Ammon's horn (tissue), 1 donor: ENCODE results near the gene GAB2.
"Not testable (repeated sequence)": the region's sequence is repeated elsewhere in the genome, so short reads cannot be mapped to it uniquely, and the experiment has no call there.

Experiments used
- DNase-seq: peaks from one replicate; pipeline ENCODE4 v3.0.0-alpha.2; 2016; ENCODE audit warnings: low spot score

GAB2 gene

DNA sequence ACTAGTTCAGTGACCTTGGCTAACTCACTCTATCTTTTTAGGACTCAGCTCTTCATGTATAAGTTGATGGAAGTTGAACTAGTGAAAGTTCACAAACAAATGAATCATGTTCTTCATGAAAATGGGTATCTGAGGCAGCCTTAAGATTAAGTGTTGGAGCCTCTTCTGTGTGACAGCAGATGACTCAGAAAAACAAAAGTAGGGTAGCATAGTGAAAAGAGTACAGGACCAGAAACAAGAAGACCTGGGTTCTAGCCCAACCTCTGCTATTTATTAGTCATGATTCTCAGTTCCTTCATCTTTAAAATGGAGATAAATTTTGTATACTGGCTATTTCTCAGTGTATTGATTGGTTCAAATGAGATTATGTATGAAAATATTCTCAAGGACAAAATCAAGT is 168.7 kb downstream of the GAB2 start:
- DNase-seq: no peak

DNA sequence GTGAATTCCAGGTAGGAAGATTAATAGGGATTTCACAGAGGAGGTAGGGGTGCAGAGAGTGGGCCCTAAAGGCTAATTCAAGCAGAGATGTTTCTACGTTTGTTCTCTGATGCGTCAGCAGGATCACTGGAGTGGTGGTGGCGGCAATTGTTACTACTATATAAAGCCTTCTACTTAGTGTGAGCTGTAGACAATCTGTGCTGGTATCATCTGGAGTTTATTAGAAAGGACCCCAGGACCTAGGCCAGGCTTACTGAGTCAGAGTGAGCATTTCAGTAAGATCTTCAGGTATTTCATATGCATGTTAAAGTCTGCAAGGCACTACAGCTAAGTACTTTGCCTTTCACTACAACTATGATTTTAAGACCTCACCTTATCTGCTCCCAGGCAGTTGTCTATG is 169.4 kb downstream of the GAB2 start:
- DNase-seq: no peak

DNA sequence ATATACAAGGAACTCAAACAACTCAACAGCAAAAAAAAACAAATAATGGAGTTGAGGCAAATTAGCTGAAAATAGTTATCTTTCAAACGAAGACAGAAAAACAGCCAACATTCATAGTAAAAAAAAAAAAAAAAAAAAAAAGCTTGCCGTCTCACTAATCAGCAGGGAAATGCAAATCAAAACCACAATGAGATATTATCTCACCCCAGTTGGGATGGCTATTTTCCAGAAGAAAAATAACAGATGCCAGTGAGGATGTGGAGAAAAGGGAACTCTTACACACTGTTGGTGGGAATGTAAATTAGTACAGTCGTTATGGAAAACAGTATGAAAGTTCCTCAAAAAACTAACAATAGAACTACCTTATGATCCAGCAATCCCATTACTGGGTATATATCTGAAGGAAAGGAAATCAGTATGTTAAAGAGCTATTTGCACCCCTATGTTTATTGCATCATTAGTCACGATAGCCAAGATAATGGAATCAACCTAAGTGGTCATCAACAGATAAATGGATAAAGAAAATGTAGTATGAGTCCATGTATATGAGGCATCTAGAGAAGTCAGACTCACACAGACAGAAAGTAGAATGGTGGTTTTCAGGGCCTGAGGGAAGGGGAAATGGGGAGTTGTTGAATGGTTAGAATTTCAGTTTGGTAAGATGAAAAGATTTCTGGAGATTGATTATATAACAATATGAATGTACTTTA is 172.9 kb downstream of the GAB2 start:
- no peak for DNase-seq

DNA sequence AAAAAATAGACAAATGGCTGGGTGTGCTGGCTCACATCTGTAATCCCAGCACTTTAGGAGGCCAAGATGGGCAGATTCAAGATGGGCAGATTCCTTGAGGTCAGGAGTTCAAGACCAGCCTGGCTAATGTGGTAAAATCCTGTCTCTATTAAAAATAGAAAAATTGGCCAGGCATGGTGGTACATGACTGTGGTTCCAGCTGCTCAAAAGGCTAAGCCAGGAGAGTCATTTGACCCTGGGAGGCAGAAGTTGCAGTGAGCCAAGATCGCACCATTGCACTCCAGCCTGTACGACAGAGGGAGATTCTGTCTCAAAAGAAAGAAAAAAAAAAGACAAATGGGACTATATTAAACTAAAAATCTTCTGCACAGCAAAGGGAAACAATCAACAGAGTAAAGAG is 173.5 kb downstream of the GAB2 start:
- DNase-seq: no peak

DNA sequence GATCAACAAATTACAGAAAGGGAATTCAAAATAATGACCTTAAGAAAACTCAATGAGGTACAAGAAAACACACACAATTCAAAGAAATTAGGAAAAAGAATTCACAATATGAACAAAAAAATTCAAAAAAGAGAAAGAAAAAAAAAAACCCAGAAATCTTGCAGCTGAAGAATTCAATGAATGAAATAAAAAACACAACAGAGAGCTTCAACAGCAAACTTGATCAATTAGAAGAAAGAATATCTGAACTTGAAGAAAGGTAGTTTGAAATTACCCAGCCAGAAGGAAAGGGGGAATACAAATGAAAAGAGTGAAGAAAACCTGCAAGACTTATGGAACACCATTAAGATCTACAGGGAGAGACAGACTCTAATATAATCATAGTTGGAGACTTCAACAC is 176.1 kb downstream of the GAB2 start:
- no peak for DNase-seq

DNA sequence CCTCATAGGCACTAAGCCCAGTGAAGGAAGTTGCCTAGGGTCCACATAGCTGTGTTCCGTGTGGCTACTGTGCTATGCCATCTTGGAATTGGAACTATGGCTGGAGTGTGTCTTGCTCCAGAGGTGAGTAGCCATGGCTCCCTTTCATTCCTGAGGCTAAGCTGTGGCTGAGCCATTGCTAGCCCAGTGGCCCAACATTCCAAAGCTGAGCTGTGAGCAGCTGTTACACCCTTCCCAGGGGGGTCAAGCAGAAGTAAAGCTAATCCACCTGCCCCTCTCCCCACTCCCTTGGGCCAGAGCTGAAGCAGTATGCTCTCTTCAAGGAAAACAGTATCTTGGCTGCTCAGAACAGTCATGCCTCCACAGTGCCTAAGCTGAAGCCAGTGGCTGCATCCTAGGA is 177.8 kb downstream of the GAB2 start:
- no peak for DNase-seq

DNA sequence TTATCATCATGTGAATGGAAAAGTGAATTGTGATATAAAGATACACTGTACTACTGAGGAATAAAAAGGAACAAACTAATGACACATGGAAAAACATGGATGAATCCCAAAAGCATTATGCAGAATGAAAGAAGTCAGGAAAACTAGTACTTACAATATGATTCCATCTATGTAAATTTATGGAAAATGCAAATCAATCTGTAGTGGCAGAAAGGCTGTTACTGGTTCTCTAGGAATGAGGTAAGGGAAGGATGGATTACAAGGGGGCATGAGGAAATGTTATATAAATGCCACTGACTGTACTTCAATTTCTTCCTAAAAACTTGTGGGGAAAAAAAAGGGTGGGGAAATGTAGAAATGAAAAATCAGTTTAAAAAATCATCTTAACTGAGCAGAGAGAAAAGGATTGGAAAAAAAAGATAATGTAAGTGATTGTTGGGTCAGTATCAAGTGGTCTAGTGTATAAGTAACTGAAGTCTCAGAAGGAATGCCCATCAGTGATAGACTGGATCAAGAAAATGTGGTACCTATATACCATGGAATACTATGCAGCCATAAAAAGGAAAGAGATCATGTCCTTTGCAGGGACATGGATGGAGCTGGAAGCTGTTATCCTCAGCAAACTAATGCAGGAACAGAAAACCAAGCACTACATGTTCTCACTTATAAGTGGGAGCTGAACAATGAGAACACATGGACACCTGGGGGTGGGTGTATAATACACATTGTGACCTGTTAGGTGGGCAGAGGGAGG is 180.2 kb downstream of the GAB2 start:
- no peak for DNase-seq

DNA sequence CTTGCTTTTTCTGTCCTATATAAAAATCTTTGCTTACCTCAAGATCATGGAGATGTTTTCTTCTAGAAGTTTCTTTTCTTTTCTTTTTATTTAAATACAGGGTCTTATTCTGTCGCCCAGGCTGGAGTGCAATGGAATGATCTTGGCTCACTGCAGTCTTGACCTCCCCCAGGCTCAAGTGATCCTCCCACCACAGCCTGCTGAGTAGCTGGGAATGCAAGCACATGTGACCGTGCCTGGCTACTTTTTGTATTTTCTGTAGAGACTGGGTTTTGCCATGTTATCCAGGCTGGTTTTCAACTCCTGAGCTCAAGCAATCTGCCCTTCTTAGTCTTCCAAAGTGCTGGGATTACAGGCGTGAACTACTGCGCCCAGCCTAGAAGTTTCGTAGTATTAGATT is 183.6 kb downstream of the GAB2 start:
- no peak for DNase-seq

DNA sequence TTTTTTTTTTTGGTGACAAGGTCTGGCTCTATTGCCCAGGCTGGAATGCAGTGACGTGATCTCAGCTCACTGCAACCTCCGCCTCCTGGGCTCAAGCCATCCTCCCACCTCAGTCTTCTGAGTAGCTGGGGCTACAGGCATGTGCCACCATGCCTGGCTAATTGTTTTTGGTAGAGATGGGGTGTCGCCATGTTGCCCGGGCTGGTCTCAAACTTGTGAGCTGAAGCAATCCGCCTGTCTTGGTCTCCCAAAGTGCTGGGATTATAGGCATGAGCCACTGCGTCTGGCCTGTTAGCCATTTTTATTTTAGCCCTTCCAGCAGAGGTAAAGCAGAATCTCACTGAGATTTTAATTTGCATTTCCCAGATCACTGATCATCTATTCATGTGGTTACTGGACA is 184.6 kb downstream of the GAB2 start:
- DNase-seq: not testable (repeated sequence)

DNA sequence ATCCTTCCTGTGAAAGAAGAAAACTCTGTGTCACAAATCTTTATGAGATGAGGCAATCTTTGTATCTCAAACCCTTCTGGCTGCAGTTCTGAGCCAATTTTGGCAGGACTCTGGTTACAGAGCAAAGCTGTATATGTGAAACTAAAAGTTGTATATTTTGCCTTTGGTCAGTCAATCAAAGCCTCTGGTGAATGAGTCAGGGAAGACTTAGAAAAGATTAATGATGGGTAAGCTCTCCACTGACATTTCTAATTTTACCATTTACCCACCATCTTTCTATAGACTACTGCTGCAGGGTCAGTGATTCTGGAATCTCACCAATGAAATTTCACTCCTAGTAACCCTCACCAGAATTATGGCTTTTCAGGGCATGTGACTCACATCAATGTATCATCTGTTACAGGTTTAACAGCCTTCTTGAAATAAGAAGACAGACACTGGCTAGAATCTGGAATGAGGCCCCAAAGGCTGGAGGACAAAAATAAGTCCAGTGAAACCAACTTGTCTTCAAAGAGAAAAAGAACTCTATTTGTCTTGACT is 185.6 kb downstream of the GAB2 start:
- DNase-seq: no peak

DNA sequence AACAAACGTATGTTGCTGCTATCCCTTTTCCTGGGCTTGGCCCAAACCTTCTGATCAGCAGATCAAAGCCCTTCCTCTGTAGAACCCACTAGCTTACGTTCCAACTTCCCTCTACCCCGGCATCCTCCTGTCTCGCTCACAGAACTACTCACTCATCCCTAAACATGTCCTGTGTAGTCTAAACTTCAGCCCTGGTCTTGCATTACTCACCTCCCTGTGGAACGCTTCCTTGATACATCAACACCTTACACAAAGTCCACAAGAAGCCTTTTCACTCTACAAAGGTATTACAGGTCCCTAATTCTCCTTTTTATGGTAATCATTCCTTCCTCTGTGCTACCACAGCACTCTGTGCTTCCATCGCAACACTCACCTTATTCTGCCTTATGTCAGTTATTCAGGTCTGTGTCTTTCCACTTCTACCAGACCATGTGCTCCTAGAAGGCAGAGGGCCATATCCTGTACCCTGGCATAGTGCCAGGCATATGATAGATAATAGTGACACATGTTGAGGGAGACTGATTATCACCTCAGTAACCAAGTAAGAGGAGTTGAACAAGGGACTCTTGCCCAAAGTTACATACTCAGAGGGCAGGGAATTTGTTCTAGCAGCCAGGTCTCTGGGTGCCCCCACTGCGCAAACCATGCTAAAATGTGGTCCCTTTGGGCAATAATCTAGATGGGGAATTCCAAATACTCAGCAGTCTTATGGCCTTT is 187.3 kb downstream of the GAB2 start:
- no peak for DNase-seq

DNA sequence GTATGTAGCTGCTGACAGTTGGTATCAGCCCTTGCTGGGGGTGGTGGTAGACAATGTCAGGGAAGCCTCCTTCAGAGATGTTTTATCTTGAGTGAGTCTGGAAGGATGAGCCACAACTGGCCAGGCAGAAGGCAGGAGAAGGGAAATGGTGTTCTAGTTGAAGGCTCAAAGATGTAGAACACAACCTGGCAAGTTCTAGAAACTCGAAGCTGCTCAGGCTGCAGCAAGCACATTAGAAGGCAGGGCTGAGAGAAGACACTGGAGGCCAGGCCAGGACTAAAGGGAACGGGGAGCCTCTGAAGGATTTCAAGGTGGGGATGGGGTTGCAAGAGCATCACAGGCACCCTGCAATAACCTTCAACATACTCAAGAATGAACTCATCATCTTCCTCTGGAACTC is 188.5 kb downstream of the GAB2 start:
- DNase-seq: no peak

DNA sequence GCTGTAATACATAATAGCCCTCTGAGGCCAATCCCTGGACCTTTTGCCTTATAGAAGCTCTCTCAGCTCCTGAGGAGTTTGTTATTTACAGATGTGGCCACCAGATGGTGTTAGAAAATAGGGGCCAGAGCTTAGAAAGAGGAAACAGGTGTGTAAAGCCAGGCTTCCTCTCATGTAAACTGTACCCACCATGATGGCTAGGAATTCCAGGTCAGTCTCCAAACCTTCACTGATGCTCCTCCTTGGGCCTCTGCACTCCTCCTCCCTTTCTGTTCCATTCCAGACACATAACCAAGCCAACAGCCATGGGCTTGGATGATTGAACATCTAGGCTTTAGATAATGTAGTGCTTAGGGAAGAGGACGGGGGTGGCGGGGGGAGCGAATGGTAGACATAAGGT is 189.2 kb downstream of the GAB2 start:
- DNase-seq: peak; percentile 69

DNA sequence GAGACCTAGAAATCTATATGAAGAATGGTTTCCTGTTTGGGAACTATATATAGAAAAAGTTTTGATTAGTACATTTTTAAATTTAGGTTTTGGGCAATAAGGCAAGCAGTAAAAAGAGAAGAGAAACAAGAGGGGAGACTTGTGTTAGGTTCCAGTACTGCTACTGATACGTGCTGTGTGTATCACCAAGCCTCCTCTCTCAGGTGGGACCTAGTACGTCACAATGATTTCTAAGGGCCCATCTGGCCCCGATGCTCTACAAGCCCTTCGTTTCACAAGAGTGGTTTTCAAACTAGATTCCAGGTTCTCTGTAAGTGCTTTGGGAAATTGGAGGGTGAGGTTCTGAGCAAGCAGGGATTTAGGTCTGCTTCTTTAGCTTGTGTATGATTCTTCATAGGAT is 189.7 kb downstream of the GAB2 start:
- no peak for DNase-seq

DNA sequence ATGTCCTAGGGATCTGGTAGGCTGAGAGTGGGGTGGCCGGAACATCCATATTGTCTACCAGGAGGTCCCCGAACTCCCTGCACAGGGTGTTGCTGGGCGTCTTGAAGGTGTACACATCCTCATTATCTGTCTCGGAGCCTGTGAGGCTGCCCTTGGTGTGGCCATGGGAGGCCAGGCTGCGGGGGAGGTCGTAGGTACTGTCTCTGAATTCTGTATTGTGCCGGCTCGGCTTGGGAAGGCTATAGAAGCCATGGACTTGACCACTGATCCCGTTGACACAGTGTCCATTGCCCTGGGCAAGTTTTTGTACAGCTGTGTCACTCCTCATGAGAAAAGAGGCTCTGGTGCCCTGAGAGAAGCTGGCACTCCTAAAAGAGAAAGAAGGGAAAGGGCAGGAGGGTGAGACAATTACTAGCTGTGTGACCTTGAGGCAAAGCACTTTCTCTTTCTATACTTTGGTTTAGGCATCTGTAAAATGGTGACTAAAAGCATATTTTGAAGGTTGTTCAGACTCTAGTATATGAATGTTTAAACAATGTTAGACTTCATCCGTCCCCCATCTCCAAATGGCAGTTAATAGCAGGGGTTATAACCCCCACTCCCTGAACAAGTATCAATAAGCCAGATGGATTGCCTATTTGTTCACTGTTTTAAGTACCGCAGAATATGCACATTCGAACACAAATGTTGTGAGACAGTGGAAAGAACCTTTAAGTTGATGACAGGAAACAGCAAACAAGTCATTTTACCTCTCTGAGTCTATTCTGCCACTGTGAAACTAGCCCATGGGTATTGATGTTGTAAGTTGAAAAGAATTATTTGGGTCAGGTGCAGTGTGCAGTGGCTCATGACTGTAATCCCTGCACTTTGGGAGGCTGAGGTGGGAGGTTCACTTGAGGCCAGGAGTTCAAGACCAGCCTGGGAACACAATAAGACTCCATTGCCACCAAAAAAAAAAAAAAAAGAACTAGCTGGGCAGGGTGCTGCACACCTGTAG is 190.6 kb downstream of the GAB2 start:
- DNase-seq: no peak

DNA sequence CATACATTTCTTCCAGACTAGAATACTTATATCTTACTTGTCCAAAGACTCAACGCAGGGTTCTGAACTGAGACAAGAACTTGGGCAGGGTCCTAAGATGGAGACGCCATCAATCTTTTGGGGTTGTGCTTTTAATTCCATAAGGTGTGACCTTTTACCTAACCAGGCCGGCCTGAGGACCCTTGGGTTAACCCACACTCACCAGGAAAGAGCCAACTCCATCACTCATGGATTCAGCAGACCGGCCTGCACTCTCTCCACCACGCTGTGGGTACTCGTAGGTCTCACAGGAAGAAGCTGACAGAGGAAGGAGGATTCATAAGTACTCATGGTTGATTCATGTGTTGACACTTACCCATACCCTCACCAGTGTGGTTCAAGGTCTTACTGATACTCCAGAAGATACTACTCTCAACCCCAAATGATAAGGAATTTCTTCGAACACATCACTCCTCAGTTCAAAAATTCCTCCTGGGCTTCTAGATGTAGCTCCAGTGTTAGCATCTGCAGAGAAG is 192.7 kb downstream of the GAB2 start:
- DNase-seq: no peak

DNA sequence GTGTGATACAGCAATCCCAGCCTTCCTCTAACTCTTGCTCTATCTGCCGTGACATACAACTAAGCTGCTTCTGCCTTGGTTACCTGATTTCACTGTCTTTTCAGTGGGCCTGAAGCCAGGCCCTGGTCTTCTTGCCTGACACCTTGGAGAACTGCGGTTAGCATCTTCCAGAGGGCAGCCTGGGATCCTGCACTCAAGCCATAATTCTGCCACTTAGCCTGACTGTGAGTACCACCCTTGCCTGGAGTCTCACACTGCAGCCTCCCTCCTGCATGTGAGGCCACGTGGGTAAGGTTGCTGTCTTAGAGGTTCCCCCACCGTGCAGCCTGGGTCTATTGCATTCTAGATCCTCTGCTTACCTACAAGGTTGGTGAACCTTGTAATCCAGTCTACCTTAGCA is 193.1 kb downstream of the GAB2 start:
- no peak for DNase-seq

DNA sequence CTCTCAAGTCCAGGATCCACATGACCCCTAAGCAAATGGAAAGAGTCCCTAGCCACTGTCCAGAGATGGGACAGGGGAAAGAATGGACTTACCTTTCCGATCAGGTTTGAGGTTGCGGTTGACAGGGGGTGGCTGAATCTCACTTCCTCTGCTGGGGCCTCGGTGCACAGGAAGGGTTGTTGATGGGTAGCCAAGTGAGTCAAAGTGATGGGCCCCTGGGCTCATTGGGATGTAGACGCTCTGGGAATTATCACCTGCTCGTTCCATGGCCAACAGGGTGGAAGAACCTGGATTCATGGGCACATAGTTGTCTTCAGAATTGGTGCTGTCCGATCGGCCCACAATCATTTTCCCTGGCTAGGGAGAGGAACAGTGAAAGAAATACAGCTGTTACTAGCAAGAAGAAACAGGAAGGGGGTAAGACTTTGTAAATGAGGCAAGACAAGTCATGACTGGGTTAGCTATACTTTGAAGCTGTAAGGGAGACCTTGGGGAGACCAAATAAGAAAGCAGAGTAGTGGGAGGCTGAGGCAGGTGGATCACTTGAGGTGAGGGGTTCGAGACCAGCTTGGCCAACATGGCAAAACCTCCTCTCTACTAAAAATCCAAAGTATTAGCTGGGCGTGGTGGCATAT is 194.2 kb downstream of the GAB2 start:
- DNase-seq: no peak

DNA sequence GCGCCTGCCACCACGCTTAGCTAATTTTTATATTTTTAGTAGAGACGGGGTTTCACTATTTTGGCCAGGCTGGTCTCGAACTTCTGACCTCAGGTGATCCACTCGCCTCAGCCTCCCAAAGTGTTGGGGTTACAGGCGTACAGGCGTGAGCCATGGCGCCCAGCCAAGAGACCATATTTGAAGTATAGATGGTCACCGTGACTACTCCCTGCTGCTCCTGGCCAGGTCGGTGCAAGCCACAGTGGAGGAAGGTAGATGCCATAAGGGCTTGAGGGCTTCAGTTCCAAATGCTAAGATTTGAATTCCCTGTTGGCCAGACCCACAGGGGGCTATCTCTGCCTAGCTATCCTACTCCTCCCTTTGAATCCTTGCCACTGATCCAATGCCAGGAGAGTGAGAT is 194.9 kb downstream of the GAB2 start:
- peak; percentile 1 for DNase-seq

DNA sequence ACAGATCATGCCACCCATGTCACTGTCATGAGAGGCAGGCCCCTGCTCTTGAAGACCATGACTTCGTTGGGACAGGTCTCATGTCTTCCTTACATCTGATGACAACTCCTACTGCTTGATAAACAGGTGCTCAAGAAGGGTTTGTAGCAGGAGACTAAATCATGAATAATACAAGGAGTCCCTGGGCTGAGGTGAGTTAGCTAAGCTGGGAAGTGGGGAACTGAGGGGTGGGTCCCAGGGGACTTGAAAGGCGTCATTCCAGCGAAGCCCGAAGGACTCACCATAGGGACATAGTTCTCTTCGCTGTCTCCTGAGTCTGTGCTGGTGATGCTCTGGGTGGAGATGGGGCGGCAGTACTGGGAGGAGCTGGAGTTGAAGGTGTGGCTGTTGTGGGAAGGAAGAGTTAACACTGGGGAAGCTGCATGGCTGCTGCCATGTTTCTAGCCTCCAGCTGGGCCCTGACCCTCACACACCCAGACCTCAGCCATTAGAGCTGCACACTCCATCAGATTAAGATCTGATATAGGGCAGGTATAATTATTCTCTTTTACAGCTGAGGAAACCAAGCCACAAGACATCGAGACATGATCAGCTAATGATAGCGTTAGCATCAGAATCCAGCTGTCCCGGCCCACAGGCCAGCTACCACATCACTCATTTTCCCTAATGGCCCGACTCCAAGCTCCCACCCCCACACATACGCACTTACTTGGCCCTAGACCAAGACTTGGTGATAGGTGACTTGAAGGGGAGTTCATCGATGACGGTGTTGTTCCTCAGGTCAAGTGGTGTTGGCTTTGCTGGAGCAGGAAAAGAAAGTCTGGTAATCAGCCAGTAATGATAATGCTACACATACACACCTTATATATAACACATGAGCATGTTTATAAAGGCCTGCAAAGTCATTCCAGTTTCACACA is 196.0 kb downstream of the GAB2 start:
- no peak for DNase-seq
